ENCODE measurements around the gene RAB11FIP4.

RAB11FIP4 gene

GRCh38 chr17:31401456-31402254, 10.2 kb downstream of the RAB11FIP4 start:
- TF ChIP-seq, protein P1, sequence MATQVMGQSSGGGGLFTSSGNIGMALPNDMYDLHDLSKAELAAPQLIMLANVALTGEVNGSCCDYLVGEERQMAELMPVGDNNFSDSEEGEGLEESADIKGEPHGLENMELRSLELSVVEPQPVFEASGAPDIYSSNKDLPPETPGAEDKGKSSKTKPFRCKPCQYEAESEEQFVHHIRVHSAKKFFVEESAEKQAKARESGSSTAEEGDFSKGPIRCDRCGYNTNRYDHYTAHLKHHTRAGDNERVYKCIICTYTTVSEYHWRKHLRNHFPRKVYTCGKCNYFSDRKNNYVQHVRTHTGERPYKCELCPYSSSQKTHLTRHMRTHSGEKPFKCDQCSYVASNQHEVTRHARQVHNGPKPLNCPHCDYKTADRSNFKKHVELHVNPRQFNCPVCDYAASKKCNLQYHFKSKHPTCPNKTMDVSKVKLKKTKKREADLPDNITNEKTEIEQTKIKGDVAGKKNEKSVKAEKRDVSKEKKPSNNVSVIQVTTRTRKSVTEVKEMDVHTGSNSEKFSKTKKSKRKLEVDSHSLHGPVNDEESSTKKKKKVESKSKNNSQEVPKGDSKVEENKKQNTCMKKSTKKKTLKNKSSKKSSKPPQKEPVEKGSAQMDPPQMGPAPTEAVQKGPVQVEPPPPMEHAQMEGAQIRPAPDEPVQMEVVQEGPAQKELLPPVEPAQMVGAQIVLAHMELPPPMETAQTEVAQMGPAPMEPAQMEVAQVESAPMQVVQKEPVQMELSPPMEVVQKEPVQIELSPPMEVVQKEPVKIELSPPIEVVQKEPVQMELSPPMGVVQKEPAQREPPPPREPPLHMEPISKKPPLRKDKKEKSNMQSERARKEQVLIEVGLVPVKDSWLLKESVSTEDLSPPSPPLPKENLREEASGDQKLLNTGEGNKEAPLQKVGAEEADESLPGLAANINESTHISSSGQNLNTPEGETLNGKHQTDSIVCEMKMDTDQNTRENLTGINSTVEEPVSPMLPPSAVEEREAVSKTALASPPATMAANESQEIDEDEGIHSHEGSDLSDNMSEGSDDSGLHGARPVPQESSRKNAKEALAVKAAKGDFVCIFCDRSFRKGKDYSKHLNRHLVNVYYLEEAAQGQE (IDR thresholded peaks at IDR 0.05; ENCODE audit: insufficient read depth in 1 of 2, low read depth in 2 of 2, low read length in 2 of 2): no peak
- no peak for TF ChIP-seq SIN3A (IDR thresholded peaks at IDR 0.05; ENCODE audit: borderline replicate concordance, insufficient read depth, low read length)
- TF ChIP-seq TAF1 (IDR thresholded peaks at IDR 0.05; ENCODE audit: borderline replicate concordance, insufficient read depth, low read length): no peak

GRCh38 chr17:31404028-31404949, 12.8 kb downstream of the RAB11FIP4 start:
- no peak for TF ChIP-seq FOXP2 (optimal IDR thresholded peaks at IDR 0.05; ENCODE audit: borderline replicate concordance, extremely low read depth, extremely low read length, insufficient read depth)
- no peak for TF ChIP-seq POLR2AphosphoS5 (IDR thresholded peaks at IDR 0.05; ENCODE audit: low read depth, low read length)
- TF ChIP-seq SIN3A (IDR thresholded peaks at IDR 0.05; ENCODE audit: borderline replicate concordance, insufficient read depth, low read length): no peak
- no peak for TF ChIP-seq TAF1 (IDR thresholded peaks at IDR 0.05; ENCODE audit: borderline replicate concordance, insufficient read depth, low read length)
- TF ChIP-seq, protein P1 (IDR thresholded peaks at IDR 0.05; ENCODE audit: insufficient read depth in 1 of 2, low read depth in 2 of 2, low read length in 2 of 2): no peak

- no peak for TF ChIP-seq SIN3A (IDR thresholded peaks at IDR 0.05; ENCODE audit: borderline replicate concordance, insufficient read depth, low read length)
Measured at GRCh38 chr17:31405890-31406371, 14.5 kb downstream of the RAB11FIP4 start.

GRCh38 chr17:31408586-31408985, 17.1 kb downstream of the RAB11FIP4 start:
- no peak for TF ChIP-seq TAF1 (IDR thresholded peaks at IDR 0.05; ENCODE audit: borderline replicate concordance, insufficient read depth, low read length)

- TF ChIP-seq SIN3A (IDR thresholded peaks at IDR 0.05; ENCODE audit: borderline replicate concordance, insufficient read depth, low read length): no peak
Measured at GRCh38 chr17:31411707-31412285, 20.3 kb downstream of the RAB11FIP4 start.

DNA sequence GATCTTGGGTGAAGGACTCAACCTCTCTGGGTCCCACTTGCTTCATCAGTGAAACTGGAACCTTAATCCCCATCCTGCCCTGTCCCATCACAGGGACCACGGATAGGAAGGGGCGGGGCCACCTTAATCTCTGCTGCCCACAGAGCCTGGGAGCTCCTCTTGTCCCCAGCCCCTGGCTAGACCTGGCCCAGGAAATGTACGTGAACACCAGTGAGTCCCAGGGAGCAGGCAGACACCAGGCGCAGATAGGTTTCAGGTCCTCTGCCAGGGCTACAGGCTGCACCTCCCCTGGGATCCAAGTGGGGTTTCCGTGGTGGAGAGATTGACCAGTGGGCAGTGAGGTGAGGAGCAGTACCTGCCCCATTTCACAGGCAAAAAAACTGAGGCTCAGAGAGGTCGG, 21.0 kb downstream of the RAB11FIP4 start:
- TF ChIP-seq FOXP2 (optimal IDR thresholded peaks at IDR 0.05; ENCODE audit: borderline replicate concordance, extremely low read depth, extremely low read length, insufficient read depth) (no peak), TAF1 (IDR thresholded peaks at IDR 0.05; ENCODE audit: borderline replicate concordance, insufficient read depth, low read length) (no peak), SIN3A (IDR thresholded peaks at IDR 0.05; ENCODE audit: borderline replicate concordance, insufficient read depth, low read length) (no peak)

- no peak for TF ChIP-seq FOXP2 (optimal IDR thresholded peaks at IDR 0.05; ENCODE audit: borderline replicate concordance, extremely low read depth, extremely low read length, insufficient read depth)
- TF ChIP-seq, protein P1 (IDR thresholded peaks at IDR 0.05; ENCODE audit: insufficient read depth in 1 of 2, low read depth in 2 of 2, low read length in 2 of 2): no peak
- no peak for TF ChIP-seq POLR2AphosphoS5 (IDR thresholded peaks at IDR 0.05; ENCODE audit: low read depth, low read length)
Measured at GRCh38 chr17:31413081-31413799, 21.8 kb downstream of the RAB11FIP4 start.

All from PFSK-1 (cell line).